Stimulated activated CD8-positive, alpha-beta memory T cell treated with anti-CD3 and anti-CD28 coated beads, Interleukin-15, amount 100 ng/mL, for 4 hours (primary cell): ENCODE measurements around the gene MED1.
A peak's percentile ranks its signal among the peaks of the same experiment; 100 is the strongest.
"Not testable (repeated sequence)": the region's sequence is repeated elsewhere in the genome, so short reads cannot be mapped to it uniquely, and the experiment has no call there.

Source experiments
- DNase-seq, 2 donors: peaks; one replicate each; pipeline ENCODE4 v3.0.0-alpha.2; 2020; ENCODE audit warnings: low read depth in 2 of 2

Gene MED1

DNA sequence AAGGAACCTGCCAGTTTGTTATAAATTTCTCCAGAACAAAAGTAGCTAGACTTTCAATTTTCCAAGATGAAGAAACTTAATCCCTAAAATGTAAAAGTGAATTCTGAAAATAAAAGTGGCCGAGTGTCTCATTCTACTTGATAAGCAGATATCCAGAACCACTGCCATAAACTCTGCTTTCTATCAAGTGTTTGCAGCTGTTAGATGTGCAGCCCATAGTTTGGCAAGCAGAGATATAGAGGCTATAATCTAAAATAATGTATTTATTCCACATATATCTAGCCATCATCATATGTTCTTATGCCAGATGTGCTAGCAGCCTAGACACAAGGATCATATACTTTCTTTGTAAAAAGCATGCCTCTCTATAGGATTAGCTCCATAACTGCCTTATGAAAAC, 34.9 kb downstream of the MED1 start:
- DNase-seq, result no peak

DNA sequence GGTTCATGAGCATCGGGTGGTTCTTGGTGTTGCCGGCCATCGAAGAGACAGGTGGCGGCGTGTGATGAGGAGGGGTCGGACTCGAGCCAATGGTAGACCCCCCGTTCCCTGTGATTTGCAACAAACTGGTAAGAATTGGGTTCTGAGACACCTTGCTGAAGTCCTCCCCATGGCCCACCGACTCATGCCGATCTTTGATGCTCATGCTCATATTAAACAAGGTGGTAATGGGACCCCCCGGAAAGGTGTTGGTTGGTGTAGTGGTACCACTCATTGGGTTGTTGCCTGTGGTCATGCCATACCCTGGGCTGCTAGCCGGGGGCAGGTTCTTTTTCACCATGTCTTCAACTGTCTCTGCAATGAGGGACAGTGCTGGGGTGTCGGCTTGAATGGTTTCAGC, 40.8 kb downstream of the MED1 start:
- no peak for DNase-seq

DNA sequence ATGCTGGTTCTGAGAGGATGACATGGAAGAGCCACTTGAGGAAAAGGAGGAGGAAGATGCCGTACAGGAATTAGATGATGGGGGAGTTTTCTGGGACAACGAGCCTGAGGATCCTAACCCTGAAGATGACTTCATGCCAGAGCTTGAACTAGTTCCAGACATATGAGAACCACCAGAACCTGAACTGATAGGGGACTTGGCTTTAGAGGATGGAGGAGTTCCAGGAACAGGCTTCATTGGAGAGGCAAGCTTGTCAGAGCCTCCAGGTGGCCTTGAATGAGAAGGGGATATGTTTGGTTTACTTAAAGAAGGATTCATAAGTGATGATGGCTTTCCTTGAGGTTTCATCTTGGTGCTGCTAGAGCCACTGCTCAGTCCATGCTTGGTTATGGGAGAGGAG, 42.7 kb downstream of the MED1 start:
- no peak for DNase-seq

DNA sequence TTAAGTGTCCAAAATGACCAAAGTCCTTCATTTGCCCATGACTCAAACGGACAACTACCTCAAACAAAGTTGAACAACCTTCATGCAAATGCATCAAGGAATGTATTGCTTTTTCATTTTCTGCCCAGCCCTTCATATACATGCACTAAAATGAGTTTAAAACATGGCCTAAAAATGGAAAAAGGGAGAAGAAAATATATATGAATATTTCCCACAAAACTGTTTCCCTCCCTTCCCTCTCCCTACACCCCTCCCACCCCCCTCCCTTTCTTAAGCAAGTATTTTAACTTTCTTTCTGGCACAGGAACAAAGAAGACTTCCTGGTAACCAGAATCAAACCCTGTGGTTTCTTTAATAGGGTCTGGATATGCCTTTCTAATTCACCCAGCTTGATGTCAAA, 44.1 kb downstream of the MED1 start:
- DNase-seq, result no peak

DNA sequence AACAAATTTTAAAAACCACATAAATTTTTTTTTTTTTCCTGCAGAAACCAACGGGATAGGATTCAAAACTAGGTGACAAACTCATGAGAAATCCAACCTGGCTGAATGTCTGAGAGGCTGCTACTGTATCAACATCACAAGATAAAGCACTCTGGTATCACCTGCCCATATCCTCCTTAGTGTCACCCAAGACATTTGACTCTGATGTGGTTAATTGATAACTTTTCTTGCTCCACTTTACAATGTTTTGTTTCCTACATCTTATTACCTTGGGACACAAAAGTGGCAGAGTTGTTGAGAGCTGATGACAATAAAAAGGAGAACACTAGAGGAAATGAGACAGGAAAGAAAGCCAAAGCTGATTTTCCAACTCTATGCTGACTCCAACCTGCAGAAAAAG, 45.6 kb downstream of the MED1 start:
- DNase-seq, result no peak

DNA sequence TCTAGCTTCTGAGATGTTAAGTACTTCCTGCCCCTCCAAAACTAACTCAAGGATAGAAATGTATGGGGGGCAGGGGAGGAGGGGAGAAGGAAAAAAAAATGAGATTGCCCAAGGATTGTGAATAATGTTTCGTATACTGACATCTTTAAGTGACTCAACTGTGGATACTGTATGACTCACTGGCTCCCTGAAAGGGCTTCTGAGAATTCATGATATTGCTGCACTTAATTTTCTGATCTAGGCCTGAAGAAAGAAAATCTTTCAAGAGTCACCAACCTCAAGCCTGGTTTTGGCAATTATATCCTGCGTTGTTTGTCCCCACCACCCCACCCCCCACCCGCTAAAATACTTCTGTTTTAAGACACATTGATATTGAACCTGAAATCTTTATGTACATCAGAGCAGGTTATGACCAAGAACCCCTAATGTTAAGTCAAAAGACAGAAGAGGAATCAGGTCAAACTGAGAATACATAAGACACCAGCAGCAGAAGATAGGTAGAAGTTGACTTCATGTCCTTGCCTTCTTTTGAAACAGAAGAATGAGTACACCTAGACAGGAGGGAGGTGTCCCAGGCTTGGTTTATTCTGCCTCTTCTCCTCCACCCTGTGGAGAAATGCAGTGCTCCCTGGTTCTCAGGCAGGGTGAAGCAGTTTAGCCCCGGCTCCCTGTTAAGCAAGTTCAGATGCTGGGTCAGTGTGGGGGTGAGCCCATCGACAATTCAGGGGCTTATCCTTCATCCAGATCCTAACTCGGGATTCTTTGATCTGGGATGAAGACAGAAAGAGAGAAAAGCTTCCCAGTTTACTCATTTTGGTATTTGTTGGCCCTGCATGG, 46.3 kb downstream of the MED1 start:
- no peak for DNase-seq

DNA sequence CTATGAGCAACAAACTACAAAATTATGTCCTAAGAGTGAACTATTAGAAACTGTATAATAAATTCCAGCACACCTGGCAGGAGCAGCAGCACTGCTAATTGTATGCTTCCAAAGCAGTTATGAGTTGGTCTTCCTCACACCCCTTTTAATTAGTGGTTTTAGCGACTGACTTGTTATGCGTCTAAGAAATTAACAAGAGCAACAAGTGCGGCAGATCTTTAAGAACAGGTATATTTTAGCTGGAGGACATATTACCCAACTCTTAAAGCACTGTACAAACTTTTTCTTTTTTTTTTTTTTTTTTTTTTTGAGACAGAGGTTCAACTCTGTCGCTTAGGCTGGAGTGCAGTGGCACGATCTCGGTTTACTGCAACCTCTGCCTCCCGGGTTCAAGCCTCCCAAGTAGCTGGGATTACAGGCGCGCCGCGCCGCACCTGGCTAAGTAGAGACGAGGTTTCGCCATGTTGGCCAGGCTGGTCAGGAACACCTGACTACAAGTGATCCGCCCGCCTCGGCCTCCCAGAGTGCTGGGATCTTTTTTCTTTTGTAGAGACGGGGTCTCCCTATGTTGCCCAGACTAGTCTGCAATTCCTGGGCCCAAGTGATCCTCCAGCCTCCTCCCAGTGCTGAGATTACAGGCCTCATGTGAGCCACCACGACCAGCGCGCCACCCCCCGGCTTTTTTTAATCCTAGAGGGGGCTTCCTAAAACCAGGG, 48.0 kb downstream of the MED1 start:
- DNase-seq, result no peak

DNA sequence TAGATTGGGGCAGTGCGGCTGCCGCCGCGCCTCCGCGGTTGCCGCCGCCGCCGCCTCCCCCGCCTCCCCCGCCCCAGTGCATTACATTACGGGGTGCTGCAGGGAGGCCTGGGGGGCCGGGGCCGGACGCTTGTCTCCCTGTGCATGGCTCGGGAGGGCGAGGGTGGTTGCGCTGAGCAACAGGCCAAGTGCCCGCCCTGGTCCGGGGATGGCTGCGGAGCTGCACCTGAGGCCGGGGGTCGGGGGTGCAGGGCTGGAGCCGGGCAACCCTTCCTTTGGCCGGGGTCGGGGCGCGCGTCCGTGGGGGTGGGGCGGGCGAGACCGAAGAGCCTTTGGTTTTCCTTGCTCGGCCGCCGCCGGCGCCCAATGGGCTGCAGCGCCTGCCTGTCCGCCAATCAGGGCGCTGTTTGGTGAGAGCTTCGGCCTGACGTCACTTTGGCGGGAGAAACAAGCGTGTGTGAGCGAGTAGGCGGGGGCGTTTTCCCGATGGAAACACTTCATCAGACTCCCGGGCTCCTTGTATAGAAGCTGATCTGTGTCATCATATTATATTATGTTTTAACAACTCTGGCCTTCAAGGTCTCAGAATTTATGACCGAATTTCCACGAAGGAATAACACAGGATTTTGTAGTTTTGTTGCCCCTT, 48.7 kb downstream of the MED1 start:
- peak; percentile 67 to 69 for DNase-seq

DNA sequence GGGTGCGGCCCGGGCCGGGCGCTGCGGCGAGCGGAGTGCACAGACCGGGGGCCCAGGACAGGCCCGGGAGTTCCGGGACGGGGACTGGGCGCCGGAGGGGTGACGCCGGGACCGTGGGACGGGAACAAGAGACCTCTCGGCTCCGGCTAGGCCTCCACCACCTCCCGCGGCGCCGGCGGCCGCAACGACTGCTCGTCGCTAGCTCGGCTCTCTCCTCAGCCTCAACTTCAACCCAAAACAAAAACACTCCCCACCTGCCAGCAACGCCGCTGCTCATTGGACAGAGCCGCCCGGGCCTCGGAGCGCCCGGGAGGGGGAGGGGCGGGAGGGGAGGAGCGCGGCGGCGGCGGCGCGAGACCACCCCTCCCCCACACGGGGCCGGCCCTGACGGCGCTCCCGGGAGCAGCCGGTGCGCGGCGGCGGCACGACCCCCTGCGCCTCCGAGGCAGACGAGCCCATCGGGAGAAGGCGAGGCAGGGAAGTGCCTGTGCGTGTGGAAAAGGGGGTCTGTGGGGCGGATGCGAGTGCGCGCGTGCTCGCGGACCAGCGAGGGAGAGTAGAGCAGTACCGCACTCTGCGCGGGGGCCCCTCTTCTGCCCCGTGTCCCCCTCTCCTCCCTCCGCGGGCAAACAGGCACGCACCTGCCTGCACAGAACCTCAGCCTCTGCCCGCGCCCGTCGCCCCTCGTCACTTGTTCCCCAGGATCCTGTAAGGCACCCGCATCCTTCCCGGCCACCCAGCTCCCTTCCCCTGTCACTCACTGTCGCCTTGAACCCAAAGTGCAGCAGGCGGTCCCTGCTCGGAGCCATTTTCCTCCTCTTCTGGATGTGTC, 49.4 kb downstream of the MED1 start, which contains the start of gene FBXL20:
Gene FBXL20 (minus strand): TSS at position 215 of the 832 bp plus-strand sequence. CDS start 224 bp downstream, outside the sequence.
- peak; percentile 81 to 82 for DNase-seq

DNA sequence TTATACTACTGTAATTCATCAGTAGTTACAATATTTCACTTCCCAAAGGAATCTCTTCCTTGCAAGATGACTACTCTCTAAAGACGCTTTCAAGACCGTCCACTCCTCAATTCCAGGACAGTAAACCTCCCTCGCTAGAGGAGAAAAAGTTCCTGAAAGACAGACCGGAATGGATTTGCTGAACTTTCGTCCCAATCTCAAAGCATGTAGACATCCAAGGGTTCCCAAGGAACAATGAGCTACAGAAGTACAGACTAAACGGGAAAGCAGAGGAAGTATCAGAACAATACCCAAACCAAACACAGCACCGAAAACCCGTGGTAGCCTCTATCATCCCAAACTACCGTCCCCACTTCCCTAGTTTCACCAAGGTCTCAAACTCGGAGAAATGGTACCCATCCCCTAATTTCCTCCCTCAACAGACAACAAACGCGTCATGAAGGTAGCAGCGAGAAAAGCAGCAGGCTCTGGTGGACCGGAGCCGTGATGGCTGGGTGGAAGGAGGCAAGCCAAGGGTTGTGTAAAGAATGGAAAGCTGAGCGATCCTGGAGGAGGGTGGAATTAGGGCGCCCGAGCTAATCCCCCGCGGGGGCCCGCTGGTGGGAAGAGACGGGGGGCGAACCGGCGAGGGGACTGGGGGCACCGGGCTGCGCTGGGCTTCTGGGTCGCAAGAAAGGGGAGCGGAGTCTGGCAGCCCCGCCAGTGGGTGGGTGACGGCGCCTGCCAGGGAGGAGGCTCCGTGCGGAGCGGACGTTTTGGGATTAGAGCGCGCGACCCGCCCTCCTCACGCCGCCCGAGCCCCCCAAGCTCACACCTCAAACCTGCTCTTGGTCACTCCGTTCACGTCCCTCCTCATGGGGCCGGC, 50.3 kb downstream of the MED1 start:
- DNase-seq, result peak in 1 of 2 donors; percentile 0

DNA sequence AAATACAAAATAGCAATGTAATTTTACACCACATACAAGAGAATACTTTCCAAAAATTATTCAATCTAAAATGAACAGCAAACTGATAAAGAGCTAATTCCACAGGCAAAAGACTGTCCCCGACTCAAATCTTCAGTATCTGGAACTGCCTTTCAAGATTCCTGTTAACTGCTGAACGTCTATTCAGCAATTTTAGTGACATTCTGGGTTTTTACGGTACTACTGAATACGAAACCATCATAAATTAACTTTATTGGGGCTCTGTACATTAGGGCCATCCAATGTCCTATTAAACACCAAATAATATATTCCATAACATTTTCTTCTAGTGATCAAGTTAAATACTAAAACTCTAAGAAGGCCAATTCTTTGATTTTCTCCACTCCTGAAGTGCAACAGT, 51.3 kb downstream of the MED1 start:
- DNase-seq, result no peak

DNA sequence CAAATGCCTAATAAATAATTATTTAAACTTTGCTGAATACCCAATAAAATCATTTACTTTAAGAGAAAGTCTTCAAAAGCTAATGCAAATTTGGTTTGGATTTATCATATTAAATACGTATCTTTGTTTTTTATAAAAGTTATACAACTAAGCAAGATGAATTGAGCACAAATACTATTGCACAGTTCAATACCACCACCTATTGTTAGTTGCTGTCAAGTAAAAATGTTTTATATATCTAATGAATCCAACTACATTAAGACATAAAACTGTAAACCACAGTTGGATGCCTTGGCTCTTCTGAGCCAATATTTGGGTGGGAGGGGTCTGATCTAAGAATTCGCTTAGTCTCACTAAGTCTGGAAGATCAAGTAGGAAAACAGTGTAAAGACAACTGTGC, 57.3 kb downstream of the MED1 start:
- no peak for DNase-seq

DNA sequence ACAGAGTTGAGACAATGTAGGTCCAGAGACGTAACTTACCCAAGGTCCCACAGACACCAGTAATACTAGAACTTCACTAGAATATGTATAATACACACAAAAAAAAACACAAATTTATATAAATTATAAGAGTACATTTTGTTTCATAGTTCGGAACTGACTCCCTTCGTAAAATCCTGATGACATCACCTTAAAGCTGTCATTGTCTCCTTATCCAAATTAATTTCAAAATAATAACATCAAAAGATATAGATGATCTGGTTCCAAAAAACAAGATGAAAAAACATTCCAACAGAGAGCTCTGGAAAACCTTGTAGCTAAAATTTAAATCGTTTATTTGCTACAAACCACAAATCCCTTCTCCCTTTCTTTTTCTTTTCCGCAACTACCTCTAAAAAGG, 59.6 kb downstream of the MED1 start:
- DNase-seq, result no peak

DNA sequence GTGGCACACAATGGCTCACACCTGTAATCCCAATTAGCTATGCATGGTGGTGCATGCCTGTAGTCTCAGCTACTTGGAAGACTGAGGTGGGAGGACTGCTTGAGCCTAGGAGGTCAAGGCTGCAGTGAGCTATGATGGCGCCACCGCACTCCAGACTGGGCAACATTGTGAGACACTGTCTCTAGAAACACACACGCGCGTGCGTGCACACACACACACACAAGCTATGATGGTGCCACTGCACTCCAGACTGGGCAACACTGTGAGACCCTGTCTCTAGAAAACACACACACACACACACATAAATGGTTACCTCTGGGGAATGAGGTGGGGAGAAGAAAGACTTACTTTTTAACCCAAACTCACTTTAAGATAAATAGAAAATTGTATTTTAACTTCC, 66.0 kb downstream of the MED1 start:
- DNase-seq, result no peak

DNA sequence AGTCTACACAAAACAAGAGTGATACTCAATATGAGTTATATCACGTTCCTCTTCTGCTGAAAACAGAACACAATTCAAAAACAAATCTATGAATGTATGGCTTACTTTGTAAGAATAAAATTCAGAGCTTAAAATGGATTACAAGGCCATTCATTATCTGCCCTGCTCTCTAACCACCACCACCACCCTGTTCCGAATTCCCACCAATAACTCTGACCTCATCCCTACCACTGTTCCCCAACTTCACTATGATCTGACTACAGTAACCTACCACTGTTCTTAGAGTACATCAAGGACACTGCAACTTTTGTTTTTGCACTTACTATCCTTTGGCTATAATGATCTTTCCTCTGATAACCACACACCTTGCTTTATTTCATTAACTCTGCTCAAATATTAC, 70.9 kb downstream of the MED1 start:
- DNase-seq, result no peak

DNA sequence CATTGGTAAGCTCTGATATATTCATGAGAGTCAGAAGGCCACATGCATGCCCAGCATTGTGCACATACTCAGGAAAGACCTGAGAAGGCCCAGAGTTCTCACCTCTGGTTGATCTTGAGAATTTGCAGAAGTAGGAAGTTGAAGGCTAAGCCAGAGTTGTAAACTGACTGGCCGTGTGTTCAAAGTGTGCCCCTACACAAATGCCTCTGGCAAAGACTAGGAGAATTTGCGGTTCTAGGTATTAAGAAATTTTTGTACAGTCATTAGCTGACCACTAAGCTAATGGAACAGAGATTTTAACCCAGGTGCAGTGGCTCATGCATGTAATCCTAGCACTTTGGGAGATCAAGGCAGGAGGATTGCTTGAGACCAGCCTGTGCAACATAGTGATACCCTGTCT, 74.6 kb downstream of the MED1 start:
- no peak for DNase-seq

DNA sequence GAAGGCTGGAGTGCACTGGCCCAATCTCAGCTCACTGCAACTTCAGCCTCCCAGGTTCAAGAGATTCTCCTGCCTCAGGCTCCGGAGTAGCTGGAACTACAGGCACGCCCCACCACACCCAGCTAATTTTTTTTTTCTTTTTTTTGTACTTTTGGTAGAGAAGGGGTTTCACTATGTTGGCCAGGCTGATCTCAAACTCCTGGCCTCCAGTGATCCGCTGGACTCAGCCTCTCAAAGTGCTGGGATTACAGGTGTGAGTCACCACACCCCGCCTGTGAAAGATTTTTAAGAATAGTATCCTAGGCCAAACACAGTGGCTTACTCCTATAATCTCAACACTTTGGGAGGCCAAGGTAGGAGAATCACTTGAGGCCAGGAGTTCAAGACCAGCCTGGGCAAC, 83.3 kb downstream of the MED1 start:
- not testable (repeated sequence) for DNase-seq

DNA sequence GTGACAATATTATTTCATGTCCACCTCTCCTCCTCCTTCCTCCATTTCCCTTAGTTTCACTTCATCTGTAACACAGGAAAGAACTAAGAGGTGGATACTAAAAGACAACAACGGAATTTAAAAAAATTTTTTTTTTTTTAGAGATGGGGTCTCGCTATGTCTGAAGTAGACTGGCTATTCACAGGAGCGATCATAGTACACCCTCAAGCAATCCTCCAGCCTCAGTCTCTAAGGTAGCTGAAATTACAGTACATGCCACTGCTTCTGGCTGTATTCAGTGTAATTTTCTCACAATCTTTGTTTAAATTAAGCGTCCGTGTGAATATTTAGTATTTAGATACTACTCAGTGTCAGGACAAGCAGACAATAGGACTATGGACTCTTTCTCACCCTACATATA, 85.2 kb downstream of the MED1 start:
- no peak for DNase-seq

DNA sequence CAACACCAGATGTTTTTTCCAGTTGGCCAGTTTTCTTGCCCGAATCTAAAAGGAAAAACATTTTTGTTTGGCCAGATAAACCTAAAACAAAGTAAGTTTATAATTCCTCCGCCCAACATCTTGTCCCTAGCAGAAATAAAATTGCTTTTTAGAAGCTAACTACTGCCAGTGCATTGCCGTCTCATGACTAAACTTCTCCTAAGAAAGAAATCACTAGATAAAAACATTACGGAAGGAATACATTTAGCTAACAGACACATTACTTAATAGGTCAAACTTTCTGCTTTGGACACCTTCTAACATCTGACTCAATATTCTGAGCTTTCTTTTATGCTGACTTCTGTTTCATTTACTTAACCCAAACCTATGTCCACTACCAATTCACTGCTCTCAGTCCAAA, 85.8 kb downstream of the MED1 start:
- no peak for DNase-seq

DNA sequence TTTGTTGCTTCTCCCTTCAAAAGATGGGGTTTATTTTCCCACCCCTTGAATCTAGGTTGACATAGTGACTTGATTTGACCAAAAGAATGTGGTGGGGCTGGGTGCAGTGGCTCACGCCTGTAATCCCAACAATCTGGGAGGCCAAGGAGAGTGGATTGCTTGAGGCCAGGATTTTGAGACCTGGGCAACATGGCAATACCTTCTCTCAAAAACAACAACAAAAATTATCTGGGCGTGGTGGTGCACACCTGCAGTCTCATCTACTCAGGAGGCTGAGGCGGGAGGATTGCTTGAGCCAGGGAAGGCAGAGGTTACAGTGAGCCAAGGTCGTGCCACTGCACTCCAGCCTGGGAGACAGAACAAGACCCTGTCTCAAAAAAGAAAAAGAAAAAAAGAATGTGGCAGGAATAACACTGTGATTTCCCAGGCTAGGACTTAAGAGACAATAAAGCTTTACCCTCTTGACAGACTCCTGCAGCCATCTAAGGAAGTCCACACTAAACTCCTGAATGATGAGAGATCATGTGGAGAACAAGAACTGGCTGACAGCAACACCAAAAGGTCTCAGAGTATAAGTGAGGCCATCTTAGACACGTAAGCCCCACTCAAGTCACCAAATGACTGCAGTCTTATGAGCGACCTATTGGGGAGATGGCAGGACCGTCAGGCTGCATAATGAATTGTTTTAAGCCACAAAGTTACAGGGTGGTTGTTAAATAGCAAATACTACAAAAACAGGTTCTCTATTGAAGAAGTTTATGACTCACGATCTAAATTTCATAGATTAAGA, 86.6 kb downstream of the MED1 start:
- DNase-seq, result no peak
